Sigmoid colon (tissue), 4 donors: ENCODE results near the gene LMO1.

Source experiments
- CTCF ChIP-seq, 4 experiments: fragments of 450-650 bp in 3 of 4; fragments of 200-600 bp in 1 of 4; IDR thresholded peaks; one replicate each; pipeline ENCODE4 v1.5.1; 2016 to 2019; ENCODE audit warnings: antibody characterized with exemption in 4 of 4, mild to moderate bottlenecking in 3 of 4, moderate library complexity in 2 of 4
- EP300 ChIP-seq, 4 donors: sonication (generic); formaldehyde crosslinking; IDR thresholded peaks; one replicate each; pipeline ENCODE4 v1.6.1; 2017; ENCODE audit warnings: antibody characterized with exemption in 4 of 4

- TF ChIP-seq CTCF (IDR thresholded peaks at IDR 0.05), result no peak
- TF ChIP-seq EP300 (IDR thresholded peaks at IDR 0.05), result no peak
Measured at GRCh38 chr11:8232414-8232813, 31.3 kb downstream of the LMO1 start.
